Activated naive CD4-positive, alpha-beta T cell treated with anti-CD3 and anti-CD28 coated beads for 36 hours (primary cell): ENCODE data around the gene PRLR. TPM values are rescaled to one million over a fixed set of nuclear protein-coding genes. Genes with fewer than 3 reads are reported as not detected.

ENCODE experiments used
- CTCF ChIA-PET: fragments of 350-600 bp; sonication (Branson Sonifier 250); formaldehyde crosslinking; loops from one replicate; lab custom pipeline; 2021; ENCODE audit warnings: antibody characterized with exemption; lab: Charles Lee
- DNase-seq: peaks from one replicate; pipeline ENCODE4 v3.0.0-alpha.2; 2020
- H3K27ac Mint-ChIP-seq: one replicate; pipeline ENCODE4 v1.8.0; 2021; ENCODE audit warnings: mild to moderate bottlenecking, mixed read lengths
- H3K27me3 Mint-ChIP-seq: one replicate; pipeline ENCODE4 v1.8.0; 2021; ENCODE audit warnings: low read depth, mixed read lengths
- H3K36me3 Mint-ChIP-seq: one replicate; pipeline ENCODE4 v1.8.0; 2021; ENCODE audit warnings: low read depth, mixed read lengths
- H3K4me1 Mint-ChIP-seq: one replicate; pipeline ENCODE4 v1.8.0; 2021; ENCODE audit warnings: low read depth, mixed read lengths
- H3K4me3 Mint-ChIP-seq: one replicate; pipeline ENCODE4 v1.8.0; 2021; ENCODE audit warnings: mild to moderate bottlenecking, moderate library complexity, mixed read lengths
- H3K9me3 Mint-ChIP-seq: one replicate; pipeline ENCODE4 v1.8.0; 2021; ENCODE audit warnings: mixed read lengths
- intact Hi-C: fragments of 100-400 bp; cut with micrococcal nuclease; formaldehyde crosslinking; loops from one replicate; pipeline ENCODE4 v1.15.1; 2023
- total RNA-seq, 2 experiments: library from RNA; stranded (reverse); gene quantifications; one replicate each; pipeline ENCODE4 v1.2.3, GENCODE V29; 2021

The PRLR gene
- total RNA-seq, 2 experiments from 2014 or later = not detected

DNA sequence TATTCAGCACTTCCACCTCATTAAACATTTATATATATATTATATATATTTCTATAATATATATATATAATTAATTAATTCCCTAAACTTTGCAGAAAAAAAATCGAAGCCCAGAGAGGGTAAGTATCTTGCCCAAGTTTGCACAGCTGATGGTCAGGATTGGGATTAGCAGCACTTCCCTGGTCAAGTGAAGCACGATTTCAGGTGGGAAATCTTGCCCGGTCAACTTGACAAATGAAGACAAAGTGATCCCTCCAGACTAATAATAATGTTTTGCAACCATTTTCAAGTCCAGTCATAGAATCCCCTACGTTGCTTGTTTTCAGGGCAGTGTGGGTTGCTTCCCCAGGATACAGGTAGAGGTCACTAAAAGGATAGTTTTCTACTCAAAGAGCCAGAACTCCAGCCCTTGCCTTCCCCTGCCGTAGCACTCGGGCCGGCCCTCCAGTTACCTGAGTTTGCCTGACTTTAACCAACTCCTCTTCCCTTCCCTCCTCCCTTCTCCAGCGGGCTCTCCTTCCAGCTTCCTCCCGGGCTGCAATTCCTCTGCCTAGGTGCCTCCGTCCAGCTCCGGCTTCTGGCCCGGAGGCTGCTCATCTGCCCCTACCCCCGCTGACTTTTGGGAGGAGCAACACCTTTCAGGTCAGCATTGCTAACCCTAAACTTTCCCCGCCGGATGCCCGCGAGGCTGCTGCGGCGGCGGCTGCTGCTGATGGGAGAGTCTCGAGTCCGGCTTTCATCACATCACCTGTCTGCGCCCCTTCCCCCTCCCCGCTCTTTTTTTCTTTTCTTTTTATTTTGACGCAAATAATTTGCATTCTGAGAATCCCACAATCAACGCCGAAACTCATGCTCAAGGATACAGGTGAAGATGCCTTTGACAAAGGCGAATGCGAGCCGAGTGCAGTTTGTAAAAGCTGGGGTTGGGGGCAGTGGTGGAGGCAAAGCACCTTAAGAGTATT, 930 bp downstream of the PRLR start:
- intact Hi-C loops = loop anchor here (2.0 to 10.0 kb wide), 3 partner anchors 88 to 695 kb away; no protein-coding TSS in a partner anchor
- H3K27me3 Mint-ChIP-seq = peaks cover 61% of the 10 kb centered on the region

DNA sequence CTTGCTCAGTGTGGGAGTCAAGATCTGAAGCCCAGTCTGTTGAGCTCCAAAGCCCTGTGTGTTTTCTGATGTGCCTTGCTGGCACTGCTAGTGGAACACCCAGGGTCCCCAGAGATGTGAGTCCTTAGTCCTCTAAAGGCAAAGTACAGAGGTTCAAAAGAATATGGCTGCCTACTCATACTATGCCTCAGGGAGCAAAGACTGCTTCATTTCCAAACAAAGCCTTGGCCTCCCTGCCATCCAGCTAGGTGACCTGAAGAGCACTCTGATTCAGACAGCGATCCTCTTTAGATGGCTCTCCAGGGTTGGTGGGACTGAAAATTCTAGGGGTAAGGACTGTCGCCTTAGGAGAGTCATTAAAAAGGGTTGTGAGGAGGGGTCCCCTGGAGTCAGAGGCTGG, 2.0 kb downstream of the PRLR start:
- CTCF ChIA-PET = interaction anchor here (1.3 kb wide), 1 partner anchor 15 kb away, joined by 4 read pairs; no protein-coding TSS in a partner anchor
- Mint-ChIP-seq H3K27me3 (peaks cover 67% of the 10 kb centered on the region), H3K9me3 (no peaks in the 10 kb centered on the region), H3K27ac (no peak overlapping the region), H3K36me3 (no peaks in the 10 kb centered on the region), H3K4me3 (no peak overlapping the region), H3K4me1 (peaks cover 6% of the 10 kb centered on the region)
- DNase-seq = no peak
- intact Hi-C loops = loop anchor here (2.0 to 10.0 kb wide), 2 partner anchors 206 to 696 kb away; no protein-coding TSS in a partner anchor

More for the DNA sequence above, 930 bp downstream of the PRLR start:
- Mint-ChIP-seq H3K36me3 (no peaks in the 10 kb centered on the region), H3K9me3 (no peaks in the 10 kb centered on the region), H3K4me1 (peaks cover 6% of the 10 kb centered on the region), H3K4me3 (peak overlapping the region; percentile 58), H3K27ac (no peak overlapping the region)
- CTCF ChIA-PET = interaction anchor here (0.7 to 1.3 kb wide), 3 partner anchors 16 to 697 kb away, joined by 3 to 4 read pairs (median 3); no protein-coding TSS in a partner anchor
- DNase-seq = peak; percentile 14

DNA sequence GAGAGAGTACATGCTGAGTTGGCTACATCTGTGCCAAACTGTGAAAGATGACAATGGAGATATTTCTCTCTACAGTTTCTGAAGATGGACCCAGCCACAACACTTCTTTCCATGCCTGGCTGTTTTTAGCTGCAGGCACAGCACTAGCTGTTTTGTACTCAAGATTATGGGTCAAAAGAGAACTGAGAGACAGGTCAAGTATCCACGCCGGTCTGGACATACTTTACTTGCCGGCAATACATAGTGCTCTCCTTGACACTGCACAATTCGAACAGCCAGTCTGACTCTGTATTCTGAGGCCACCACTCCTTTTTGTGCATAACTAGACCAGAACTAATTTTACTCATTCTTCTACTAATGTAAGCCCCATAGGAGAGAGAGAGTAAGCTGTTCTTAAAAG, 2.6 kb downstream of the PRLR start:
- Mint-ChIP-seq H3K36me3 (no peaks in the 10 kb centered on the region), H3K4me1 (peaks cover 6% of the 10 kb centered on the region), H3K27ac (no peak overlapping the region), H3K27me3 (peaks cover 64% of the 10 kb centered on the region), H3K9me3 (no peaks in the 10 kb centered on the region), H3K4me3 (no peak overlapping the region)
- CTCF ChIA-PET = interaction anchor here (1.3 kb wide), 1 partner anchor 14 kb away, joined by 4 read pairs; no protein-coding TSS in a partner anchor
- DNase-seq = no peak
- intact Hi-C loops = loop anchor here (2.0 to 10.0 kb wide), 2 partner anchors 207 to 697 kb away; no protein-coding TSS in a partner anchor

DNA sequence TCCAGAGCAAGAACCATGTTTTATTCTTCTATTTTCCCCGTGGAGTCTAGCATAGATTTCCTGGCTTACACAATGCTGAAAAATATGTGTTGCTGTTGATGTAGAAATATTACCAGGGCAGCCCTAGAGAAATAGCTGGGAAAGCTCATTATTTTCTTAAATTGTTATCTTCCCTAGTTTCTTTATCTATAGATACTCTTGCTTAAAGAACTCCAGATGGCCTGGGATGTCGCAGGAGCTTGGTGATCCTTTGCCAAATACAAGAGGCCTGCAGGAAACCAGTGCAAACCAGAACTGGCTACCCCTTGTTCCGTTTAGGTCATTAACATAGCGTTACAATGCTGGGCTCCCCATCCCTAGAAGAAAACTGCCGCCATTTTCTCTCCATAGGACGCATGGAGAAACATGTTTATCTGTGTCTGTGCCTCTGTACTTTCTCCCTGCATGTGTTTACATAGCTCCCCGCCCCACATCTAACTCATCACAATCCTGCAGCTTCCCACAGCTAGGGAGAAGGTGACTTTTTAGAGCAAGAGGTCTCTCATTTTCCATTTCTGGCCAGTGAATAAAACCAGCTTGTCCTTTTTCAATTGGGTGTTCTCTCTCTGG, 6.4 kb downstream of the PRLR start:
- DNase-seq = no peak
- Mint-ChIP-seq H3K4me1 (no peaks in the 10 kb centered on the region), H3K27ac (no peak overlapping the region), H3K9me3 (no peaks in the 10 kb centered on the region), H3K4me3 (no peak overlapping the region), H3K27me3 (peaks cover 47% of the 10 kb centered on the region), H3K36me3 (no peaks in the 10 kb centered on the region)
- intact Hi-C loops = loop anchor here (10.0 kb wide), 1 partner anchor 211 kb away; no protein-coding TSS in a partner anchor
- CTCF ChIA-PET = interaction anchor here (0.6 kb wide), 2 partner anchors 352 to 702 kb away, joined by 3 read pairs; no protein-coding TSS in a partner anchor

DNA sequence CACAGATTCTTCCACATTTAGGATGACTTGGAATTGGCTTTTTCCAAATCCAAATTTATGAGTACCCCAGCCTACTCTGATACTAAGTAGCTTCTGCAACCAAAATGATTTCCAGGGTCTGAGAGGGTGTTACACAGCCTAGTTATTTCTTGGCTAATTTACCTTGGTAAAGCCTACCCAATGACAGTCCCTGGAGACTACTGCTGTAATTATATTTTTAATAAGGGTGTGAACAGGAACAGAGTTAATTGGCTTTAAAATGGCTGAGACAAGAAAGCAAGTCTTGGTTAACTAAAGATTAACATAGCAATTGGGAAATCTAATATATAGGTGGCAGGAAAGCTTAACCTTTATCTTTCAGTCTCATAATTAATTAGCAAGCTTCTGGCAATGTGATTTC, 9.3 kb downstream of the PRLR start:
- CTCF ChIA-PET = no interaction called here
- no peak overlapping the region for H3K27ac Mint-ChIP-seq
- intact Hi-C loops = loop anchor here (10.0 kb wide), 1 partner anchor 214 kb away; no protein-coding TSS in a partner anchor
- no peaks in the 10 kb centered on the region for H3K36me3 Mint-ChIP-seq
- H3K4me1 Mint-ChIP-seq = no peaks in the 10 kb centered on the region
- DNase-seq = no peak
- H3K9me3 Mint-ChIP-seq = no peaks in the 10 kb centered on the region
- H3K4me3 Mint-ChIP-seq = no peak overlapping the region
- H3K27me3 Mint-ChIP-seq = peaks cover 26% of the 10 kb centered on the region

DNA sequence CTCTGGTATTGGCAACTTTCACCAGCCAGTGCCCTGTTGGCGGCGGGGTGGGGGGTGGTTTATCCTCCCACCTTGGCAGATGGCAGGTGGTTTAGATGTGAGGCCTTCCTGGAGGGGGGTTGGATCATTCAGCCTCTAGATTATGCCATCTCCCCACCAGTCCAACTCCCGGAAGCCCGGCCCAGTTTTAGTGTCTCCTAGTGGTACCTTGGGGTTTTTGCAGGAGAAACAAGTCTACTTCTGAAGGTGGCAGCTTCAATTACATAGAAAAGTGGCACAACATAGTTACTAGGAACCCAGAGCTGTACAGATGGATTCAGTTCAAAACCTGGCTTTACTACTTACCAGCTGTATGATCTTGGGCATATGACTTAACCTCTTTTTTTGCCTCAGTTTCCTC, 11.3 kb downstream of the PRLR start:
- peaks cover 13% of the 10 kb centered on the region for H3K27me3 Mint-ChIP-seq
- no peak overlapping the region for H3K4me3 Mint-ChIP-seq
- no peaks in the 10 kb centered on the region for H3K4me1 Mint-ChIP-seq
- H3K27ac Mint-ChIP-seq = no peak overlapping the region
- H3K9me3 Mint-ChIP-seq = no peaks in the 10 kb centered on the region
- DNase-seq = no peak
- no peaks in the 10 kb centered on the region for H3K36me3 Mint-ChIP-seq
- intact Hi-C loops = no loop called here
- CTCF ChIA-PET = no interaction called here

DNA sequence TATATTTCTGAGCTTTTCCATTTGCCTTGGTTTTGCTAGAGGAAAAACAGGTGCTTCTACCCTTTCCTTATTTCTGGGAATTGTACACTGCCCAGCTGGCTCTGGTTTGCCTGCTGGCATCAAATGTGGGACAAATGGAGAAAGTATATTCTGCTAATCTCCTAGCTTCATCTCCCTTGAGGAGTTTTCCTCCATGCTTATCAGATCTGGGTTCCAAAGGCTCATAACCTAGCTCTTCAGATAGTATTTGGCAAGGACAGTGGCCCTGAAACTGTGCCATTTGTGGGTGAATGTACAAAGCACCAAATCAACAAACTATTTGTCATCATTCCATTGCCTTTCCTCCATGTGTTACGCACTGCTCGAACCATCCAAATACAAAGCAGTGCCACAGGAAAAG, 16.2 kb downstream of the PRLR start:
- no peak for DNase-seq
- no peaks in the 10 kb centered on the region for H3K36me3 Mint-ChIP-seq
- no peak overlapping the region for H3K27ac Mint-ChIP-seq
- CTCF ChIA-PET = interaction anchor here (0.8 to 1.7 kb wide), 3 partner anchors 8 to 126 kb away, joined by 3 to 5 read pairs (median 4); no protein-coding TSS in a partner anchor
- no peak overlapping the region for H3K4me3 Mint-ChIP-seq
- peaks cover 8% of the 10 kb centered on the region for H3K4me1 Mint-ChIP-seq
- H3K9me3 Mint-ChIP-seq = no peaks in the 10 kb centered on the region
- peaks cover 6% of the 10 kb centered on the region for H3K27me3 Mint-ChIP-seq
- intact Hi-C loops = no loop called here

DNA sequence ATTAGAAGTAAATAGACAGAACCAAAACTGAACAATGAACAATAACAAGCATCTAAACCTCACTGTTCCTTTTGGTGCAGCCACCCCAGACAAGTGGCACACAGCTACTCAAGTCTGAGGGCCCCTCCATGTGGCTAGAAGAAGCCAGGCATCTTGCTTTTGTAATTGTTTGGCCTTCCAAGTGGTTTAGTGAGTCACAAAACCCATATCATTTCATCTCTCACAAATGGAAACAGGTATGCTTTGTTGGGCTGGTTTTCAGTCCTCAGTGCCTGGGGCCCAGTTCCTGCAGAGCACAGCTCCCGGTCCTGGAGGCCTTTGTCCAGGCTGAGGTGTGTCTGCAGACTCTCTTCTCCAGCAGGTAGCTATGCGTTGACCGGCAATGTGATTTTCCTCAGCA, 16.7 kb downstream of the PRLR start:
- Mint-ChIP-seq H3K27me3 (peaks cover 6% of the 10 kb centered on the region), H3K4me1 (peaks cover 8% of the 10 kb centered on the region), H3K36me3 (no peaks in the 10 kb centered on the region), H3K9me3 (no peaks in the 10 kb centered on the region), H3K4me3 (no peak overlapping the region), H3K27ac (no peak overlapping the region)
- DNase-seq = peak; percentile 25
- CTCF ChIA-PET = interaction anchor here (0.8 to 1.7 kb wide), 3 partner anchors 9 to 125 kb away, joined by 3 to 5 read pairs (median 4); no protein-coding TSS in a partner anchor
- intact Hi-C loops = loop anchor here (1.0 to 2.0 kb wide), 2 partner anchors 83 to 124 kb away; no protein-coding TSS in a partner anchor

DNA sequence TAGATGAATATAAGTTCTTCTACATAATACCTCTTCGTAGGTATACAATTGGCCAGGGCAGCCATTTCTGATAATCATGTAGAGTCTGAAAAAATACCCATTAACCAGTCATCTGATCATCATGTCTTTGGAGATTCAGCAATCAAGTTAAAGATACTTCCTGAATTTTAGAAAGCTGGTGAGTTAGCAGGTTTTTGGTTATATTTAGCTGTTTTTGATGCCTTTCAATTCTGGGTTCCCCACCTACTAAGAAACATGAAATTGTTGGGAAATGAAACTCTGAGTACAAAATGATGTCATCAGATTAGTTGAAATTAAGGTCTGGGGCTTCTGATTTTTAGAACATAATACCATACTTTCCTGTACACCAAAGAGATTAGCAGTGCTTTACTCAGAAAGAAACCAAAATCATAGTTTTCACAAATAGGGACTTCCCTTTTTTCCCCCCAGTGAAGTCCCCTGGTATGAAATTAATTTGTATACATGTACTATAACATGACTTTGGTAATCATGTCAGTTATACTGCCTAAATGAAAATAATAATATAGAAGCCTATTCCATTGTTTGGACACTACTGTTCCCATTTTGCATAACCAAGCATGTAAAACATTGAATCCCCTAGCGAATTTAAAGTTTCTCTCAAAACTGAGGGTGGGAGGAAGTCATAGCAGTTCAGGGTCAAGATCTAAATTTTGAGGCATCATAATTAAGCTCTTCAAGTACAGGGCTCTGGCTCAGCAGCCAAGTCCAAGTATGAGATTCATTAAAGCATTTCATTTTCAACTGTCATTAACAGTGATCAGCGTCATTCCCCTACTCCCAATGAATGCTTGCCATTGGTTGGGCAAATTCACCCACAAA, 17.9 kb downstream of the PRLR start:
- Mint-ChIP-seq H3K27me3 (peaks cover 9% of the 10 kb centered on the region), H3K27ac (no peak overlapping the region), H3K36me3 (no peaks in the 10 kb centered on the region), H3K9me3 (no peaks in the 10 kb centered on the region), H3K4me1 (peaks cover 8% of the 10 kb centered on the region), H3K4me3 (no peak overlapping the region)
- DNase-seq = no peak
- CTCF ChIA-PET = interaction anchor here (1.2 kb wide), 1 partner anchor 16 kb away, joined by 4 read pairs; no protein-coding TSS in a partner anchor
- intact Hi-C loops = loop anchor here (1.0 to 2.0 kb wide), 2 partner anchors 82 to 107 kb away; no protein-coding TSS in a partner anchor

DNA sequence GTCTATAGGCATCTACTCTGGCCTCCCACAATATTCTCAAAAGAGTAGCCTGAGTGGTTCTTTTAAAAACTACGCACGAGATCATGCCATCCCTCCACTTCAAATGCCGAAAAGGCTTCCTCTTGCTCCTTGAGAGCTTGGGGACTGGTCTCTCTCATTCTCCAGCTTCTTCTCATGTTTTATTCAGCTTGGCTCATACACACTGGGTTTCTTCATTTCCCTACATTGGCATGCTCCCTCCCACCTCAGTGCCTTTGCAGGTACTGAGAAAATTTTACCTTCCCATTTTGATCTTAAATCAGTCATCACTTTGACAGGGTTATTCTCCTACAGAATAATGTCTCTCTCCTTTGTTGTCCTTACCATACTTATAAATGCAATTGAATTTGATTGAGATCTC, 20.4 kb downstream of the PRLR start:
- intact Hi-C loops = no loop called here
- CTCF ChIA-PET = interaction anchor here (0.6 to 1.1 kb wide), 3 partner anchors 120 to 602 kb away, joined by 3 to 5 read pairs (median 4); no protein-coding TSS in a partner anchor
- Mint-ChIP-seq H3K4me3 (no peak overlapping the region), H3K36me3 (no peaks in the 10 kb centered on the region), H3K27me3 (peaks cover 9% of the 10 kb centered on the region), H3K27ac (no peak overlapping the region), H3K9me3 (no peaks in the 10 kb centered on the region), H3K4me1 (peaks cover 8% of the 10 kb centered on the region)
- DNase-seq = no peak

DNA sequence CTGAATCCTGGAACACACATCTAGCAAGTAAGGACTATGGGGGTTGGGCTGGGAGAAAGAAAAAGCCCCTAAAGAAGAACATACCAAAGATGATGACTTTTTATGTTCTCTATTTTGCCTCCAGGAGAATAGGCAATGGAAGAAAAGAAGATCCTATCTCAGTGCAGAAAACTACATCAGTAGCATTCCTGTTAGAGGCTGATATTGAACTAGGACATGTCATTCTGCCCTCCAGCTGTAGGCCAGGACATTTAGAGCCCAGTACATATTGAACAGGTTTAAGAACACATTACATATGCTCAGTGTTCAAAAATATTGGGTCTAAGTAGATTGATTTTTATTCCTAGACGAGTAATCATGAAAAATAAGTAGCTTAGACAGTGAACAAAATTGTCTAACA, 24.7 kb downstream of the PRLR start:
- H3K27me3 Mint-ChIP-seq = peaks cover 21% of the 10 kb centered on the region
- DNase-seq = no peak
- H3K27ac Mint-ChIP-seq = no peak overlapping the region
- intact Hi-C loops = no loop called here
- no peak overlapping the region for H3K4me3 Mint-ChIP-seq
- H3K36me3 Mint-ChIP-seq = no peaks in the 10 kb centered on the region
- no peaks in the 10 kb centered on the region for H3K4me1 Mint-ChIP-seq
- CTCF ChIA-PET = no interaction called here
- H3K9me3 Mint-ChIP-seq = no peaks in the 10 kb centered on the region
